H9 (cell line): ENCODE data around the gene SPECC1L. TPM values are rescaled to one million over a fixed set of nuclear protein-coding genes. Genes with fewer than 3 reads are reported as not detected.
"Not testable (repeated sequence)": the region's sequence is repeated elsewhere in the genome, so short reads cannot be mapped to it uniquely, and the experiment has no call there.

ENCODE experiments used
- DNase-seq: peaks from one replicate; pipeline ENCODE4 v3.0.0-alpha.2; 2017
- H2AFZ ChIP-seq: one replicate; pipeline ENCODE4 v1.6.1; 2013; ENCODE audit warnings: mild to moderate bottlenecking, low read length, control low read depth, moderate library complexity
- H2AK5ac ChIP-seq: 2 replicates; pipeline ENCODE4 v1.6.1; 2013; ENCODE audit warnings: low read length, control low read depth, mixed read lengths; ENCODE audit not compliant: insufficient read length
- H2BK120ac ChIP-seq: one replicate; pipeline ENCODE4 v1.6.1; 2013; ENCODE audit warnings: low read depth, mild to moderate bottlenecking, low read length, control low read depth, inconsistent platforms; ENCODE audit not compliant: poor library complexity, severe bottlenecking
- H2BK12ac ChIP-seq: 2 replicates; pipeline ENCODE4 v1.6.1; 2013; ENCODE audit warnings: low read length, control low read depth, mixed read lengths, low read depth; ENCODE audit not compliant: insufficient read length
- H2BK15ac ChIP-seq: 2 replicates; pipeline ENCODE4 v1.6.1; 2013; ENCODE audit warnings: low read depth, low read length, control low read depth
- H2BK20ac ChIP-seq: one replicate; pipeline ENCODE4 v1.6.1; 2013; ENCODE audit warnings: low read depth, mild to moderate bottlenecking, low read length, control low read depth, inconsistent platforms; ENCODE audit not compliant: poor library complexity, severe bottlenecking
- H2BK5ac ChIP-seq: 2 replicates; pipeline ENCODE4 v1.6.1; 2013; ENCODE audit warnings: low read length, control low read depth, mixed read lengths; ENCODE audit not compliant: insufficient read length
- H3K14ac ChIP-seq: 2 replicates; pipeline ENCODE4 v1.6.1; 2013; ENCODE audit warnings: low read length, control low read depth; ENCODE audit not compliant: insufficient read depth
- H3K18ac ChIP-seq: 2 replicates; pipeline ENCODE4 v1.6.1; 2013; ENCODE audit warnings: low read depth, mild to moderate bottlenecking, mixed read lengths, low read length, control low read depth; ENCODE audit not compliant: insufficient read length
- H3K23ac ChIP-seq: 2 replicates; pipeline ENCODE4 v1.6.1; 2013; ENCODE audit warnings: low read length, control low read depth, mixed read lengths, low read depth; ENCODE audit not compliant: insufficient read length
- H3K23me2 ChIP-seq: 2 replicates; pipeline ENCODE4 v1.6.1; 2013; ENCODE audit warnings: low read depth, mild to moderate bottlenecking, mixed read lengths, low read length, control low read depth; ENCODE audit not compliant: insufficient read length, poor library complexity, severe bottlenecking
- H3K27ac ChIP-seq: 2 replicates; pipeline ENCODE4 v1.5.1; 2013; ENCODE audit warnings: low read length, control low read depth, mixed read lengths, low read depth; ENCODE audit not compliant: insufficient read length
- H3K27me3 ChIP-seq: 2 replicates; pipeline ENCODE4 v1.6.1; 2013; ENCODE audit warnings: low read length, control low read depth, inconsistent platforms; ENCODE audit not compliant: insufficient read depth
- H3K4ac ChIP-seq: 2 replicates; pipeline ENCODE4 v1.6.1; 2013; ENCODE audit warnings: low read depth, mild to moderate bottlenecking, control low read depth, inconsistent platforms, low read length, moderate library complexity
- H3K4me1 ChIP-seq: 2 replicates; pipeline ENCODE4 v1.6.1; 2013; ENCODE audit warnings: low read length, control low read depth, inconsistent platforms; ENCODE audit not compliant: insufficient read depth
- H3K4me2 ChIP-seq: 2 replicates; pipeline ENCODE4 v1.6.1; 2013; ENCODE audit warnings: low read length, control low read depth, mixed read lengths; ENCODE audit not compliant: insufficient read length, insufficient read depth
- H3K56ac ChIP-seq: 2 replicates; pipeline ENCODE4 v1.6.1; 2013; ENCODE audit warnings: low read depth, mild to moderate bottlenecking, mixed read lengths, low read length, control low read depth; ENCODE audit not compliant: insufficient read length
- H3K79me1 ChIP-seq: 2 replicates; pipeline ENCODE4 v1.6.1; 2013; ENCODE audit warnings: low read depth, mild to moderate bottlenecking, moderate library complexity, low read length, control low read depth, inconsistent platforms; ENCODE audit not compliant: insufficient read depth, poor library complexity, severe bottlenecking
- H3K79me2 ChIP-seq: 2 replicates; pipeline ENCODE4 v1.6.1; 2013; ENCODE audit warnings: low read length, control low read depth, inconsistent platforms; ENCODE audit not compliant: insufficient read depth
- H3K9ac ChIP-seq: 2 replicates; pipeline ENCODE4 v1.6.1; 2013; ENCODE audit warnings: low read length, control low read depth, mixed read lengths; ENCODE audit not compliant: insufficient read length; ENCODE audit errors: extremely low read depth
- H3K9me3 ChIP-seq: one replicate; pipeline ENCODE4 v1.6.1; 2013; ENCODE audit warnings: low read depth, low read length, inconsistent platforms; ENCODE audit not compliant: control insufficient read depth
- H3T11ph ChIP-seq: one replicate; pipeline ENCODE4 v1.6.1; 2013; ENCODE audit warnings: mild to moderate bottlenecking, low read length, control low read depth, inconsistent platforms
- H4K20me1 ChIP-seq: one replicate; pipeline ENCODE4 v1.6.1; 2013; ENCODE audit not compliant: control insufficient read depth, insufficient read length, insufficient read depth
- H4K5ac ChIP-seq: 2 replicates; pipeline ENCODE4 v1.6.1; 2013; ENCODE audit warnings: low read depth, mild to moderate bottlenecking, mixed read lengths, low read length, control low read depth; ENCODE audit not compliant: insufficient read length
- H4K8ac ChIP-seq: replicated peaks from 2 replicates; pipeline ENCODE4 v1.6.1; 2013; ENCODE audit warnings: low read length, control low read depth, mixed read lengths, low read depth; ENCODE audit not compliant: insufficient read length
- H4K91ac ChIP-seq: 2 replicates; pipeline ENCODE4 v1.6.1; 2013; ENCODE audit warnings: low read depth, mild to moderate bottlenecking, moderate library complexity, mixed read lengths, low read length, control low read depth; ENCODE audit not compliant: insufficient read length
- H3K27ac Mint-ChIP-seq, 3 experiments: 2 replicates in 2 of 3; 3 replicates in 1 of 3; pipeline ENCODE4 v1.8.0; 2020 to 2021; ENCODE audit warnings: mixed read lengths in 3 of 3, mild to moderate bottlenecking in 1 of 3, moderate library complexity in 1 of 3
- H3K27me3 Mint-ChIP-seq: 2 replicates; pipeline ENCODE4 v1.8.0; 2021; ENCODE audit warnings: low read depth, mild to moderate bottlenecking, moderate library complexity, mixed read lengths
- H3K36me3 Mint-ChIP-seq, 3 experiments: 2 replicates in 2 of 3; 3 replicates in 1 of 3; pipeline ENCODE4 v1.8.0; 2020 to 2021; ENCODE audit warnings: low read depth in 3 of 3, mixed read lengths in 3 of 3; ENCODE audit not compliant: insufficient read depth in 1 of 3
- H3K4me1 Mint-ChIP-seq, 2 experiments: 2 replicates each; pipeline ENCODE4 v1.8.0; 2020; ENCODE audit warnings: mixed read lengths in 2 of 2
- H3K4me3 Mint-ChIP-seq, 2 experiments: 2 replicates in 1 of 2; 3 replicates in 1 of 2; pipeline ENCODE4 v1.8.0; 2020 to 2021; ENCODE audit warnings: mild to moderate bottlenecking in 2 of 2, mixed read lengths in 2 of 2, moderate library complexity in 1 of 2
- H3K9me3 Mint-ChIP-seq, 2 experiments: 2 replicates in 1 of 2; 3 replicates in 1 of 2; pipeline ENCODE4 v1.8.0; 2020; ENCODE audit warnings: mild to moderate bottlenecking in 2 of 2, mixed read lengths in 2 of 2, moderate library complexity in 1 of 2
- WGBS: extraction: QIAGEN DNeasy Blood & Tissue Kit; methylation state at CpG from one replicate; pipeline ENCODE4 v1.1.7; 2013; ENCODE audit warnings: missing lambda C conversion rate, low lambda C conversion rate, mixed read lengths; ENCODE audit not compliant: insufficient read length; ENCODE audit errors: extremely low coverage; 5-methylcytosine and 5-hydroxymethylcytosine counted together
- total RNA-seq: library from RNA; stranded (reverse); gene quantifications from 2 replicates; pipeline ENCODE4 v1.2.1, GENCODE V29; 2021

SPECC1L gene
- total RNA-seq, 1 experiment from 2014 or later: 57.1 TPM

- not testable (repeated sequence) for H3K4me1 ChIP-seq
These were observed 3.3 kb downstream of the SPECC1L start for GRCh38 chr22:24273906-24274305.

More at GRCh38 chr22:24273906-24274305, 3.3 kb downstream of the SPECC1L start:
- WGBS: no CpG with 5 or more reads among the region's 4 CpGs
- not testable (repeated sequence) for H4K20me1 ChIP-seq, H3K18ac ChIP-seq, H2AFZ ChIP-seq, H3K27ac ChIP-seq, H3K27me3 ChIP-seq, H4K8ac ChIP-seq, DNase-seq, H3K56ac ChIP-seq, H2BK5ac ChIP-seq, H2AK5ac ChIP-seq, H3K14ac ChIP-seq, H3T11ph ChIP-seq, H3K4ac ChIP-seq, H2BK20ac ChIP-seq, H4K5ac ChIP-seq, H4K91ac ChIP-seq, H2BK12ac ChIP-seq, H3K9ac ChIP-seq, H3K23me2 ChIP-seq, H2BK120ac ChIP-seq, H3K4me2 ChIP-seq, H3K79me1 ChIP-seq, H2BK15ac ChIP-seq, H3K9me3 ChIP-seq, H3K23ac ChIP-seq, H3K27me3 Mint-ChIP-seq, H3K9me3 Mint-ChIP-seq
- Mint-ChIP-seq H3K4me1 (peaks cover 34 to 47% of the 10 kb centered on the region in 2 experiments), H3K4me3 (peak overlapping the region; percentile 24 to 66; a peak in 3 of 5 replicates), H3K36me3 (peaks cover 10 to 20% (median 12%) of the 10 kb centered on the region in 3 experiments; a peak in 6 of 7 replicates), H3K27ac (peak overlapping the region in 2 of 3 experiments; percentile 84 to 90; a peak in 3 of 7 replicates)
- H3K79me2 ChIP-seq: peaks cover 14% of the 10 kb centered on the region; the same call in 1 of the 2 replicates
